Ishikawa (cell line): ENCODE measurements around the gene SHFL.

Source experiments
- EP300 ChIP-seq: IDR thresholded peaks from 2 replicates; pipeline ENCODE4 v1.6.1; 2012; ENCODE audit warnings: borderline replicate concordance
- MAX ChIP-seq: IDR thresholded peaks from 2 replicates; pipeline ENCODE4 v1.6.1; 2012
- YY1 ChIP-seq: IDR thresholded peaks from 2 replicates; pipeline ENCODE4 v1.6.1; 2012; ENCODE audit warnings: low read depth

GRCh38 chr19:10118960-10119359 lies 32.8 kb downstream of the SHFL start:
- TF ChIP-seq YY1, result no peak
- no peak for TF ChIP-seq EP300
- no peak for TF ChIP-seq MAX
